Activated T-helper 1 cell treated with anti-CD3 and anti-CD28 coated beads, Interleukin-12 subunit alpha, Interleukin-12 subunit beta, Interleukin-2, Interleukin-4 antibody, amounts not matched to agents 30 ng/mL and 10 ng/mL and 1 ng/mL, durations not matched to agents 14 hours and 24 hours and 36 hours (primary cell): ENCODE data around the gene STAG3. TPM values are rescaled to one million over a fixed set of nuclear protein-coding genes. Genes with fewer than 3 reads are reported as not detected.

Source experiments
- DNase-seq: peaks from one replicate; pipeline ENCODE4 v3.0.0; 2021; ENCODE audit warnings: low spot score
- H3K27ac Mint-ChIP-seq: one replicate; pipeline ENCODE4 v1.8.0; 2021; ENCODE audit warnings: mild to moderate bottlenecking, mixed read lengths
- H3K27me3 Mint-ChIP-seq: one replicate; pipeline ENCODE4 v1.8.0; 2022; ENCODE audit warnings: mild to moderate bottlenecking, moderate library complexity, mixed read lengths; ENCODE audit not compliant: insufficient read depth
- H3K36me3 Mint-ChIP-seq: one replicate; pipeline ENCODE4 v1.8.0; 2021; ENCODE audit warnings: low read depth, mixed read lengths
- H3K4me1 Mint-ChIP-seq: one replicate; pipeline ENCODE4 v1.8.0; 2021; ENCODE audit warnings: low read depth, mixed read lengths
- H3K4me3 Mint-ChIP-seq: one replicate; pipeline ENCODE4 v1.8.0; 2021; ENCODE audit warnings: mild to moderate bottlenecking, moderate library complexity, mixed read lengths
- H3K9me3 Mint-ChIP-seq: one replicate; pipeline ENCODE4 v1.8.0; 2021; ENCODE audit warnings: mixed read lengths
- intact Hi-C: fragments of 100-400 bp; cut with micrococcal nuclease; formaldehyde crosslinking; loops from one replicate; pipeline ENCODE4 v1.15.1; 2024
- total RNA-seq: library from RNA; stranded (reverse); gene quantifications from 2 replicates; pipeline ENCODE4 v1.2.3, GENCODE V29; 2022

The STAG3 gene
- total RNA-seq, 1 donor from 2014 or later, result 25.0 TPM

DNA sequence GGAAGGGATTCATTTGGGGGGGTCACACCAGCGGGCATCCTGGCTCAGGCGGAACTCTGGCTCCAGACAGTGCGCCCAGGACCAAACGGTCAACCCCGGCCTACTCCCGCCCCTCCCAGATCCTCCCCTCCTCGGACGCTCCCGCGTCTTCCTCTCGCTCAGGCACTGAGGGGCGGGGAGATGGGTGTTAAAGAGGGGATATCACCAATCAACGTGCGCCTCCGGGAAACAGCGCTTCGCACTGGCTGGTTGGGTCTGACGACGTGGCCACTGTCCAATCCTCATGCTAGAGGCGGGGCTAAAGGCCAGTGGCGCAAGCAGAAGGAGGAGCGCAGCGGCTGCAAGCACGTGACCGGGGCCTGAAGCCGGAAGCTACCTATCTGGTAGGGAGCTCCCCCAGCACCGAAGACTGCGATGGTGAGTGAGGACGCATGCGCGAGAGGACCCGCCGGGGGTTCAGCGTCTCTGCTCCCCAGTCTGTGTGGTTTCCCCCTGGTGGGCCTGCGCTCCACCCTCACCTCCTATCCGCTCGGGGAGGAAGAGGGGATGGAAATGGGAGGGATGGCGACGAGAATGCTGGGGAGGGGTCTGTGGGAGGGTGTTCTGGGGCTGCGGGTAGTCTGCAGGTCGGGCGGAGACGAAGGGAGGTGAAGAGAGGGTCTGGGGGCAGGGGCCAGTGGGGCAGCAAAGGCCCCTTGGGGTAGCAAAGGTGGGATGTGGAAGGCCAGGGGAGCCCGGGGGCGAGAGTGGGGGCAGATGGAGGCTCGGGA is 29.0 kb upstream of the STAG3 start, which contains the start of gene LAMTOR4:
Gene LAMTOR4 (plus strand): TSS at position 360 of the 770 bp plus-strand sequence. CDS start 55 bp downstream, at position 415.
- Mint-ChIP-seq H3K4me3 (peak within 1 kb of the TSS; percentile 97), H3K27me3 (no peaks in the 10 kb centered on the region), H3K36me3 (peaks cover 15% of the 10 kb centered on the region), H3K27ac (peak within 1 kb of the TSS; percentile 94), H3K9me3 (no peaks in the 10 kb centered on the region), H3K4me1 (peaks cover 24% of the 10 kb centered on the region)
- intact Hi-C loops, result loop anchor here (1.0 to 2.0 kb wide), 10 partner anchors 10 to 288 kb away; partner anchors contain the start of genes AP4M1, GPC2, MCM7 and MEPCE
- DNase-seq, result peak; percentile 99

DNA sequence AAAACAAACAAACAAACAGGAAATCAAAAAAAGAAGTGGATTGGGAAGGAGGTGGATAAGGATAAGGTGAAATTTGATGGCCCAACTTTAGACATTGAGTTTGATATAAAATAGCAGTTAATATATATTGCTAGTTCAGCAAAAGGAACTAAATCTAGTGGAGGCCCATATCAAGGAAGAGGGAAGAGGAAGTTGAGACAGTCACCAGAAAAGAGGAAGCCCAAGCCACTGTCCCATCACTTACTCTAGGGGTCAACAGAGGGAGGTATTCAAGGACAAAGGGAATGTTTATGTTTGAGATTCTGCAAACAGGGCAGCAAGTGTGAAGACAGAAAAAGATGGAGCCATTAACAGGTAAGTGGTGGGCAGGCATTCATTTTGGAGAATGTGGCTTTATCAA is 25.3 kb upstream of the STAG3 start:
- Mint-ChIP-seq H3K36me3 (peaks cover 34% of the 10 kb centered on the region), H3K9me3 (no peaks in the 10 kb centered on the region), H3K4me1 (peaks cover 45% of the 10 kb centered on the region), H3K27me3 (no peaks in the 10 kb centered on the region), H3K27ac (peak overlapping the region; percentile 62), H3K4me3 (no peak overlapping the region)
- DNase-seq, result no peak
- intact Hi-C loops, result no loop called here

DNA sequence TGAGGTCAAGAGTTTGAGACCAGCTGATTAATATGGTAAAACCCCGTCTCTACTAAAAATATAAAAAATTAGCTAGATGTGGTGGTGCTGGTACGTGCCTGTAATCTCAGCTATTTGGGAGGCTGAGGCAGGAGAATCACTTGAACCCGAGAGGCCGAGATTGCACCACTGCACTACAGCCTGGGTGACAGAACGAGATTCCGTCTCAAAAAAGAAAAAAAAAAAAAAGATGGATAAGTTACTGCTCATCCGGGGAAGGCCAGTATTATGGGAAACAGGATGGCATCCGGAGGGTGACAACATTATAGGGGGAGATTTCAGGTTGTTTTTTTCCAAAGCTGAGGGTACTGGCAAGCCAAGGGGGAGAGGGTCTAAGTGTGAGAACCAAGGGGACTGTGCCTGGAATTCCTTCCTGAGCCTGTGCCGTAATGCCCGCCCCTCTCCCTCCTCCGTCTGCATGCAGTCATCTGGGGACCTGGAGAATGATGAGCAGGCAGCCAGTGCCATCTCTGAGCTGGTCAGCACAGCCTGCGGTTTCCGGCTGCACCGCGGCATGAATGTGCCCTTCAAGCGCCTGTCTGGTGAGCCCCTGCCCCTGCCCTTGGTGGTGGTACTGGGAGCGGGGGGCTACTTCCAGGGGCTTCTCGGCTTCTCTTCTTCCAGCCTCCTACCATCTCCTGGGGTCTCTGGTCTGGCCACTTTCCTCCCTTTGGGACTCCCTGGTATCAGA is 24.6 kb upstream of the STAG3 start:
- Mint-ChIP-seq H3K4me1 (peaks cover 49% of the 10 kb centered on the region), H3K27me3 (no peaks in the 10 kb centered on the region), H3K4me3 (no peak overlapping the region), H3K27ac (peak overlapping the region; percentile 53), H3K9me3 (no peaks in the 10 kb centered on the region), H3K36me3 (peaks cover 38% of the 10 kb centered on the region)
- intact Hi-C loops, result no loop called here
- no peak for DNase-seq

DNA sequence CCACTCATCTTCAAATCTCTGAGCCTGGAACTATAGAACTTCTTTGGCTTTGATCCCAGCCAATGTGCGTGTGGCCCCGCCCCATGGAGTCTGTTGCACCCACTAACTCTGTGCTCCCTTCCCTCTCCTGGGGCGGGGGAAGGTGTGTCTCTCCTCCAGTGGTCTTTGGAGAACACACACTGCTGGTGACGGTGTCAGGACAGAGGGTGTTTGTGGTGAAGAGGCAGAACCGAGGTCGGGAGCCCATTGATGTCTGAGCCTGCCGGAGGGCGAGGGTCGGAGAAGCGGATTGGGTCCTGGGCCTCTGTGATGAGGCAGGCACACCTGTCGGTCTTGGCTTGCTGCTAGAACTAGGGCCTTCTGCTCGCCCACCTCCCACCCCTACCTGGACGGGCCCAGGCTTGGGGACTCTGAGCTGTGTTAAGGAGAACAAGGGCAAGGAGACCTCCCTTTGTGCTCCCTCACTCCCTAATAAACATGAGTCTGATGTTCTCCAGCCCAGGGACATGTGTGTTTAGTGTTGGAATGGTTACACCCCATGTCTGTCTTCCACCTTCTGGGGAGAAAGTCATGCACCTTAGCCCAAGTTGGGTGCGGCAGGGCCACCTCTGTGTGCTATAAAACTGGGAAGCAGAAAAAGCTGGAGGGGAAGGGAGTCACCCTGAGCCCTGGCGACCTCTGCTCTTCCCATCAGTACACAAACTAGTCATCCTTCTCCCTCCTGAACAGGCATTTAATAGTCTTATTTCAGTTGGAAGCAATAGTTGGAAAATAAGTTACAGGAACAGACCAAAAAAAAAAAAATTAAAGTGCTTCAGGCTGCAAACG is 23.8 kb upstream of the STAG3 start:
- Mint-ChIP-seq H3K27ac (no peak overlapping the region), H3K4me3 (no peak overlapping the region), H3K9me3 (no peaks in the 10 kb centered on the region), H3K36me3 (peaks cover 38% of the 10 kb centered on the region), H3K27me3 (no peaks in the 10 kb centered on the region), H3K4me1 (peaks cover 45% of the 10 kb centered on the region)
- intact Hi-C loops, result no loop called here
- no peak for DNase-seq

DNA sequence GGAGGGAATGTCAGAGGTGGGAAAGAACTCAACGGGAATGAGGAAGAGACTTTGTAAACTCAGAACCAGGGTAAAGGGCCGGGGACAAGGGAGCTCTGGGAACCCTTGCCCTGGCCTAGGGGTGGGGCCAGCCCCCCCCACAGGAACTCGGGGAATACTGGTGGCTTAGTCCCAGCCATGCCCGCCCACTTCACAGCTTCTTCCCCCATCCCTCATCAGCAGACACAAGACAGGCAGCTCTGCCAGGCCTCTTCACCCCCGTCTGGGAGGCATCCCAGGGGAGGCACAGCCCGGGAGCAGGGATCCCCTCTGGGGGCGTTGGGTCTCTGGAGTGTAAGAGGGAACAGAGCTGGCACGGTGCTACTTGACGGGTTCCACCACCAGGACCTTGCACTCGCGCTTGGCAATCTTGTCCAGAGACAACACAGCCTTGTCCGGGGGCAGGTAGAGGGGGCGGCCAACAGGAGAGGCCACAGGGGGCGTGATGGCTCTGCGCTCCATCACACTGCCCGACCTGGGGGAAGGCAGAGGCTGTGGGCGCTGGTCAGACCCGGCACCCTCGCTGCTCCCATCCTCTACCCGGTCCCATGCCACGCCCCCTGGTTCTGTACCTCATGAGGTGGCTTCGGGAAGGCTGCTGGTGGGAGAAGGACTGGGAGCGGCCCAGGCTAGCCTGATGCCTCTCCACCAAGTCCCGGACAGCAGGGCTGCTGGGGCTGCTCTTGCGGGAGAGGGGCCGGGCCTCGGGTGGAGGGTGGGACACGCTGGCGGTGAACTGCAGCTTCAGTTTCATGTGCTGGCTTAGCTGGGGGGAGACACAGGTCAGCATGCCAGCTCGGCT is 22.8 kb upstream of the STAG3 start:
- DNase-seq, result no peak
- Mint-ChIP-seq H3K27me3 (no peaks in the 10 kb centered on the region), H3K4me3 (no peak overlapping the region), H3K4me1 (peaks cover 51% of the 10 kb centered on the region), H3K27ac (no peak overlapping the region), H3K36me3 (peaks cover 38% of the 10 kb centered on the region), H3K9me3 (no peaks in the 10 kb centered on the region)
- intact Hi-C loops, result no loop called here

DNA sequence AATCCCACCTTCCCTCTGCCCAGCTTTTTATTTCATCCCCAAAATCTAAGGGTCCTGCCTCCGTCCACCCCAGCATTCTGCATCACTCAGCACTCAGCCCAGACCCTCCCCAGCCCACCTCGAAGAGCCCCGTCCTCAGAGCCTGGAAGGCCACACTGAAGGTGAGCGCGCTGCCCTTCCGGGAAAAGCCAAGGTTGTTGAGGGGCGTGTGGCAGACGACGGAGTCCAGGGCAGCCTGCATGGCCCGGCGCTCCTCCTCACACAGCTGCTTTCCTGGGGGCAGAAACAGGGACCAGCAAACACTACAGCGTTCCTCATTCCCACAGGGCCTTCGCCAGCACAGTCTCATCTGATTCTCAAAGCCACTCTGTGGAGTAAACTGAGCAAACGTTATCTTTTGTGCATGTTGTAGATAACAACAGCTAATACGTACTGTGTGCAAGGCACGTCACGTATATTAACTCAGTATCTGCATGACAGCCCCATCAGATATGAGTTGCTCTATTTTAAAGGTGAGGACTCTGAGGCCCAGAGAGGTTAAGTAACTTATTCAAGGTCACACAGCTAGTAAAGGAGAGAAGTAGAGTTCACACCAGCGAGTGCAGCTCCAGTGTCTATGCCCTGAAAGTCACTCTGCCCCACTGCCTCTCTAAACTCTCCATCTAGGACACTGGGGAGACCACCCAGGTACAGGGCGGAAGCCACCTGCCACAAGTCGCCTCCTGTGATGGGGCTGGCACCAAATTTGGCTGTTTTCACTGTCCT is 22.0 kb upstream of the STAG3 start:
- Mint-ChIP-seq H3K4me1 (peaks cover 43% of the 10 kb centered on the region), H3K36me3 (peaks cover 34% of the 10 kb centered on the region), H3K4me3 (peak overlapping the region; percentile 19), H3K27ac (peak overlapping the region; percentile 23), H3K9me3 (no peaks in the 10 kb centered on the region), H3K27me3 (no peaks in the 10 kb centered on the region)
- intact Hi-C loops, result no loop called here
- no peak for DNase-seq

DNA sequence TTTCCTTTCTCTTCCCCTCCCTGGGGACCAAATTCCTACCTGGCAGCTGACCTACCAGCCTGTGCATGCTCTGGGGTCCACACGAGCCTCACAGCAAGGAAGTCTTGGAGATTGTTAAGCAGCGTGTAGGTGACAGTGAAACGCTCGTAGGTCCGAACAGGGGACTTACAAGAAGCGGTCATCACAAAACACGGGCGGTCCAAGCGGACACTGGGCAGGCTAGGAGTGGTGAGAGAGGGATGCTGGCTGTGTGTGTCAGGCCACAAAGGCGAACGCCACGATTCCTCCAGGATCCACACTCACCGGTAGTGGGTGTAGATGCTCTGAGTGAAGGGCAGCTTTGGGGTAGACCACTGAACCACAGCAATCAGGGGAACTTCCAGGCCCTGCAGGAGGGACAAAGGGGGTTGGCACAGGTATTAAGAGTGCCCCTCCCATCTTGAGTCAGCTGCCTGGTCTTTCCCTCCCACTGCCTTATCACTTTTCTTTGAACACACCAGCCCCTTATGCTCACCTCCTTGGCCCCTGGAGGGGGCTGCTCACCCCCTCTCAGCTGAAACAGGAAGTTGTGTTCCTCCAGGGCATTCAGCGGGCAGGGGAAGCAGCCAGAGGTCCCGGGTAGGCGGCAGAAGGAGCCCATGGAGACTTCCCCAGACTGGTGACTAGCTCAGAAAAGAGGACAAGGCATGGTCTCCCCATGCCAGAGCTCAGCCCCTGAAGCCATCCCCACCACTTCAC is 21.2 kb upstream of the STAG3 start:
- Mint-ChIP-seq H3K4me1 (peaks cover 44% of the 10 kb centered on the region), H3K36me3 (peaks cover 34% of the 10 kb centered on the region), H3K9me3 (no peaks in the 10 kb centered on the region), H3K4me3 (peak overlapping the region; percentile 81), H3K27me3 (no peaks in the 10 kb centered on the region), H3K27ac (peak overlapping the region; percentile 67)
- DNase-seq, result no peak
- intact Hi-C loops, result no loop called here

DNA sequence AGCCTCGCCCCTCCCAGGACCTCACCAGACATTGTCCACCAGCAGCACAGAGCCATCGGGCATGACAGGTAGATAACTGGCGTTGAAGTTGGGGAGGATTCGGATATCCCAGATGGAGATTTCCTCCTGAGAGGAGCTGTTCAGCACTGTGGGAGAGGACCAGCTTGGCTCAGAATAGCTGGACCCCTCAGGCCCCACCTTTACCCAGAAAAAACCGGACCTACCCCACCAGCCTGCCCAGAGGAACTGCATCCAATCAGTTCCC is 20.7 kb upstream of the STAG3 start:
- intact Hi-C loops, result no loop called here
- H3K36me3 Mint-ChIP-seq, result peaks cover 34% of the 10 kb centered on the region
- peaks cover 47% of the 10 kb centered on the region for H3K4me1 Mint-ChIP-seq
- H3K4me3 Mint-ChIP-seq, result peak overlapping the region; percentile 81
- H3K9me3 Mint-ChIP-seq, result no peaks in the 10 kb centered on the region
- no peak for DNase-seq
- no peaks in the 10 kb centered on the region for H3K27me3 Mint-ChIP-seq
- H3K27ac Mint-ChIP-seq, result peak overlapping the region; percentile 67

DNA sequence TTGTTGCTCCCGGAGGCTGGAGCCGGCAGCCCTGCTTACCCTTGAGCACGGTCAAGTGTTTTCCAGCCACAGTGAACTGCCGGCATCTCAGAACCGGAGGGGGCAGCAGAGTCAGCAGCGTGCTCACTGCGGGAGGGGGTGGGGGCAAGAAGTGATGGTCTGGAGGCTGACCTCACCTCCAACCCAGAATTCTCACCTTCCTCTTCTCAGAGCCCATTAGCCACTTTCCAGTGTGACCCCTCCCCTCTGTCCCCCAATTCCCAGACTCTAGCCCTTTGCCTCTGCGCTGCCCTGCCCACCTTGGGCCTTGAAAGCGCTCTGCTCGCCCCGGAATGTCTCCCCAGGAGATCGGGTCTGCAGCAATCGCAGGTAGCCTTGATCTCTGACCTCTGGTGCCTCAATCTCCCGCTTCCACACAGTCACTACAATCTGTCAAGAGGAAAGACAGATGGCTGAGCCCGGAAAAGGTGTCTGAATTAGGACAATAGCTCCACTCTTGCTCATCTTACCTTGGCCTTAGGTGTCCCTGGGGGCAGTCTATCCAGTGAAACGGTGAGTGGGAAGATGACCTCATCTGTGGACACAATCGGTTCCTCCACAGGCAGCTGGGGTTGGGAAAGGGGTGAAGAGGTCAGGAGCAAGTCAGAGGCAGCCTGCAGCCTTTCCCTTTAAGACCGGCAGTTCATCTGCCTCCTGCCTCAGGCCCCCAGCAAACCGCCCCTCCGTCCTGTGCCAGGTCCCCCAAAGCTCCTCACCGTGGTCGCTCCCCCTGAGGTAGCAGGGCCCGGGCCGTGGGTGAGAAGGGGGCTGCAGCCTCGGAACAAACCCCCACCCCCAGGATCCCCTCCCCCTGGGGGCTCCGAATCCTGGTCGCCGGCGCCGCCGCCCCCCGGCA is 20.1 kb upstream of the STAG3 start:
- H3K27ac Mint-ChIP-seq, result peak overlapping the region; percentile 67
- H3K4me1 Mint-ChIP-seq, result peaks cover 43% of the 10 kb centered on the region
- peak overlapping the region; percentile 81 for H3K4me3 Mint-ChIP-seq
- H3K27me3 Mint-ChIP-seq, result no peaks in the 10 kb centered on the region
- peaks cover 29% of the 10 kb centered on the region for H3K36me3 Mint-ChIP-seq
- intact Hi-C loops, result loop anchor here (1.0 to 2.0 kb wide), 4 partner anchors 9 to 115 kb away; partner anchors contain the start of genes GPC2, LAMTOR4 and STAG3
- H3K9me3 Mint-ChIP-seq, result no peaks in the 10 kb centered on the region
- no peak for DNase-seq

DNA sequence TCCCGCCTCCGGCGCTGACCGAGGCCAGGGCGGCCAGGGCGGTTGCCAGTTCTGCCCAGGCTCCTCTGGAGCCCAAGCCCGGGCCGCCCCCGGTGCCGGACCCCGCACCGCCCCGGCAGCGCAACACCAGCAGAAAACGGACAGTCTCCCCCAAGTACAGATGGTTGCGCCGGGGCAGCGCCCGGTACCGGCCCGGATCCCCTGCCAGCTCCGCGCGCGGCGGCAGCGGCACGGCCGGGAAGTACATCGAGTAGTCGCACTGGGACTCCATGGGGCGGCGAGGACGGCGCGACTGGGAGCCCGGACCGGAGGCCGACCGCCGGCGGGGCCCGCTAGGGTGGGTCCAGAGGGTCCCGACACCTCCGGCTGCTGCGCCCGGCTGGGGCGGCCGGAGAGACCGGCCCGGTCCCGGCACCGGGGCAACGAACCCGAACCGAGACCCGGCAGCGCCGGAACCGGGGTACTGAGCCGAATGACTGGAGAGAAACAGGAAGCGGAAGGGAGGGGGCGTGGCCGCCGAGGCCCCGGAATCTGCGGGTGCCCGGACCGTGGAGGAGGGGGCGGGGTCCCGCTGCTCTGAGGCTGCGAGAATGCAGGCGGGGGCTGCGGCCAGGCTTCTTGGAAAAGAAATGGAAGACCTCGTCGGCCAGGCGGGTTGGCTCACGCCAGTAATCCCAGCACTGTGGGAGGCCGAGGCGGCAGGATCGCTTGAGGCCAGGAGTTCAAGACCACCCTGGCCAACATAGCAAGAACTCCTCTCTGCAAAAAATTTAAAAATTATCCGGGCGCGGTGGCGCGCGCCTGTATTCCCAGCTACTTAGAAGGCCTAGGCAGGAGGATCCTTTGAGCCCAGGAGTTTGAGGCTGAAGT is 19.3 kb upstream of the STAG3 start, which contains the start of gene TRAPPC14:
Gene TRAPPC14 (minus strand): TSS at position 495 of the 870 bp plus-strand sequence. CDS start 224 bp downstream, at position 271.
- H3K27me3 Mint-ChIP-seq, result no peaks in the 10 kb centered on the region
- peak within 1 kb of the TSS; percentile 81 for H3K4me3 Mint-ChIP-seq
- H3K4me1 Mint-ChIP-seq, result peaks cover 49% of the 10 kb centered on the region
- H3K9me3 Mint-ChIP-seq, result no peaks in the 10 kb centered on the region
- peaks cover 26% of the 10 kb centered on the region for H3K36me3 Mint-ChIP-seq
- DNase-seq, result peak; percentile 89
- peak within 1 kb of the TSS; percentile 81 for H3K27ac Mint-ChIP-seq
- intact Hi-C loops, result loop anchor here (1.0 to 2.0 kb wide), 4 partner anchors 9 to 114 kb away; partner anchors contain the start of genes GPC2, LAMTOR4 and STAG3
